Measurements from ENCODE around the gene CAMK2D.

CAMK2D gene

DNA sequence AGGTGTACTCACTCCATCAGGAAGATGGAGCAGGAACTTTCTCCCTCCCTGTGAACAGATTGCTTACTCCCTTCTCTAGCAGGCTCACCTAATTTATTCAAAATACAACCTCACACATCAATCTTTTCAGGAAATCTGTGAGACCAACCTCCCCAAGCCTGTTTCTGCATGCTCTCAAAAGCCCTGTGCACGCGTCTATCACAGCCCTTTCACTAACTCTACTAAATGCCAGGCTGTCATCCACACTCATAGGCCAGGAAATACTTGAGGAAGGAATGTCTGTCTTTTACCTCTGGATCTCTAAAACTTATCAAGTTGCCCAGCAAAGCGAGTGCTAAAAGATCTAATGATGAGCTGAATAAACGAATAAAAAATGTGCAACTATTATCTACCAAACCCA is 11.2 kb downstream of the CAMK2D start:
- Histone ChIP-seq H3K27ac (ENCODE audit: low read length) (no peak overlapping the region), H3K4me1 (ENCODE audit: control insufficient read depth, insufficient read depth, low read length) (no peaks in the 10 kb centered on the region), H3K9me3 (ENCODE audit: control insufficient read depth, insufficient read depth, low read length) (no peaks in the 10 kb centered on the region), H3K27me3 (ENCODE audit: control insufficient read depth, insufficient read depth, low read length) (no peaks in the 10 kb centered on the region), H3K4me3 (ENCODE audit: low read length) (no peak overlapping the region), H3K36me3 (ENCODE audit: control insufficient read depth, insufficient read depth, low read length) (no peaks in the 10 kb centered on the region)
- no peak for DNase-seq (ENCODE audit: low read depth, low spot score)
- no CpG with 5 or more reads among the region's 4 CpGs for WGBS (ENCODE audit: insufficient coverage, insufficient read length)

DNA sequence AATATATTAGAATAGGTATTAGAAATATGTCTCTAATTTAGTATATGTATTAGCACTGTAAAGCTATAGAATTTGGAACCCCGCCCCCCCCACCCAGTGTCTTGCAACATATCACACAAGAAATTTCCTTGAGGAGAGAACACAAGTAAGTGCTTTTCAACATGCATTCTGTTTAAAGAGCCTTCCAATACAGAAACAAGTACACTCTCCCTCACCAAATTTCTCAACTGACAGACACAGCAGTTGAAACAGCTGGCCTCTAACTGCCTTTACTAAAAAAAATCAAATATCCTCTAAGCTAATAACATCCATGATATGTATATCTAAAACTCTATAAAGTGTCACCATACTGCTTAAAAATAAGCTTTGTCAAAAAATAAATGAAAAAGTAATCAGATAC is 12.4 kb downstream of the CAMK2D start:
- H3K27ac ChIP-seq (ENCODE audit: low read length) = no peak overlapping the region
- H3K27me3 ChIP-seq (ENCODE audit: control insufficient read depth, insufficient read depth, low read length) = no peaks in the 10 kb centered on the region
- no peaks in the 10 kb centered on the region for H3K4me1 ChIP-seq (ENCODE audit: control insufficient read depth, insufficient read depth, low read length)
- H3K36me3 ChIP-seq (ENCODE audit: control insufficient read depth, insufficient read depth, low read length) = no peaks in the 10 kb centered on the region
- no peak overlapping the region for H3K4me3 ChIP-seq (ENCODE audit: low read length)
- no peak for DNase-seq (ENCODE audit: low read depth, low spot score)
- WGBS (ENCODE audit: insufficient coverage, insufficient read length) = no CpG with 5 or more reads among the region's 1 CpG
- no peaks in the 10 kb centered on the region for H3K9me3 ChIP-seq (ENCODE audit: control insufficient read depth, insufficient read depth, low read length)

DNA sequence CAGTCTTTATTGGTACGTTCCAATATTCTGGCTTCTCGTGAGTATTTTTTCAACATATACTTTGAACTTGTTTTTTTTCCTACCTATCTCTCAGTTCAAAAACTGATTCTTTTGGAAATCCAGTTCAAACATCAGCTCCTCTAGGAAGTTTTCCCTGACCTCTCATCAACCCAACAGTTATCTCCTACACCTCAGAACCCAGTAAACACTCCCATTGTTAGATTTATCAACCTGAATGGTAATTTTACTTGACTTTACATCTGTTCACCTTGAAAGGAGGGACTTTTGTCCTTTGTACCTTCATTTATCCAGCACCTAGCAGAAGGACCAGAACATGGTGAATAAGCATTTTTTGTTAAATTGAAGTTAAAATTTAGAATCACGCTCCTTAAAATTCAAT is 13.6 kb downstream of the CAMK2D start:
- Histone ChIP-seq H3K4me1 (ENCODE audit: control insufficient read depth, insufficient read depth, low read length) (no peaks in the 10 kb centered on the region), H3K4me3 (ENCODE audit: low read length) (no peak overlapping the region), H3K9me3 (ENCODE audit: control insufficient read depth, insufficient read depth, low read length) (no peaks in the 10 kb centered on the region), H3K27ac (ENCODE audit: low read length) (no peak overlapping the region), H3K36me3 (ENCODE audit: control insufficient read depth, insufficient read depth, low read length) (no peaks in the 10 kb centered on the region), H3K27me3 (ENCODE audit: control insufficient read depth, insufficient read depth, low read length) (no peaks in the 10 kb centered on the region)
- no CpG with 5 or more reads among the region's 3 CpGs for WGBS (ENCODE audit: insufficient coverage, insufficient read length)
- no peak for DNase-seq (ENCODE audit: low read depth, low spot score)

DNA sequence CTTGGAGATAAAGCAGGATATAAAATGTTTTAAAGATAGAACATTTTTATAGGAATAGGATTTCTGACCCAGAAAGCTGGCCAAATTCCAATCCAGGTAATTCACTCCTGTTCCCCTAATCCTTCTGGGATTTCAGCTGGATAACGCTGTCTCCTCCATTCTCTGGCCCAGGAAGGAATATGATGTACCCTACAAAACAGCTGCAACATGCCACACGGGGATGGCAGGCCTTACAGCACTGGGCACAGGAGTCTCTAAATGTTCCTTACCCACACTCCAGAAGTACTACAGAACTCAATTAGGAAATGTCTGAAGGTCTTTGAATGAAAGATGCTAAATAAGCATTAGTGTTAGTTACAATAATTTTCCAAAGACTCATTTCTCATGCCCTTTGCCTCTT is 15.8 kb downstream of the CAMK2D start:
- Histone ChIP-seq H3K27ac (ENCODE audit: low read length) (no peak overlapping the region), H3K27me3 (ENCODE audit: control insufficient read depth, insufficient read depth, low read length) (no peaks in the 10 kb centered on the region), H3K4me3 (ENCODE audit: low read length) (no peak overlapping the region), H3K9me3 (ENCODE audit: control insufficient read depth, insufficient read depth, low read length) (no peaks in the 10 kb centered on the region), H3K4me1 (ENCODE audit: control insufficient read depth, insufficient read depth, low read length) (no peaks in the 10 kb centered on the region), H3K36me3 (ENCODE audit: control insufficient read depth, insufficient read depth, low read length) (no peaks in the 10 kb centered on the region)
- WGBS (ENCODE audit: insufficient coverage, insufficient read length) = no CpG with 5 or more reads among the region's 2 CpGs
- DNase-seq (ENCODE audit: low read depth, low spot score) = no peak

DNA sequence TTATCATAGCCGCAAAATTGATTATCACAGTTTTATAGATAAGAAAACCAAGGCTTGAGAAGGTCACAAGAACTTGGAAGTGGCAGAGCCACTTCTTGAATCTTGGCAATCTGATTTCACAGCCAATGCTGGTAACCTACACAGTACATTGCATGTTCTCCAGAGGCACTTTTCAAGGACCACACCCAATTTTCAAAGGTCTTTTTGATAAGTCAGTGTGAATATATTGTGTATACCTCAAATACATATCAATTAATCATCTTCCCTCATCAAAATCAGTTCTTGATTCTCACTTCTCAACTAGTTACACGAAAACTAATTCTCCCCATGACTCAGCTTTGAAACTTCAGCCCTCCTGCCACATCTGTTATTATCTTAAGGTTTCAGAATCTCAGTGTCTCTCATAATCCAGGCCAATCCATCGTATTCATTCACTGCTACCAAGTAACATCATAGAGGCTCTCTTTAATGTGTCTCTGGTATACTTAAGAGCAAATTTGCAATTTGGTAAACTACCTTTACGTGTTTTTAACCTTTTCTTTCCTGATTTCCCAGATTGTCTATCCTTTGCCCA is 16.8 kb downstream of the CAMK2D start:
- Histone ChIP-seq H3K4me1 (ENCODE audit: control insufficient read depth, insufficient read depth, low read length) (no peaks in the 10 kb centered on the region), H3K27ac (ENCODE audit: low read length) (no peak overlapping the region), H3K36me3 (ENCODE audit: control insufficient read depth, insufficient read depth, low read length) (no peaks in the 10 kb centered on the region), H3K4me3 (ENCODE audit: low read length) (no peak overlapping the region), H3K9me3 (ENCODE audit: control insufficient read depth, insufficient read depth, low read length) (no peaks in the 10 kb centered on the region), H3K27me3 (ENCODE audit: control insufficient read depth, insufficient read depth, low read length) (no peaks in the 10 kb centered on the region)
- no peak for DNase-seq (ENCODE audit: low read depth, low spot score)
- WGBS (ENCODE audit: insufficient coverage, insufficient read length) = no CpG with 5 or more reads among the region's 4 CpGs

DNA sequence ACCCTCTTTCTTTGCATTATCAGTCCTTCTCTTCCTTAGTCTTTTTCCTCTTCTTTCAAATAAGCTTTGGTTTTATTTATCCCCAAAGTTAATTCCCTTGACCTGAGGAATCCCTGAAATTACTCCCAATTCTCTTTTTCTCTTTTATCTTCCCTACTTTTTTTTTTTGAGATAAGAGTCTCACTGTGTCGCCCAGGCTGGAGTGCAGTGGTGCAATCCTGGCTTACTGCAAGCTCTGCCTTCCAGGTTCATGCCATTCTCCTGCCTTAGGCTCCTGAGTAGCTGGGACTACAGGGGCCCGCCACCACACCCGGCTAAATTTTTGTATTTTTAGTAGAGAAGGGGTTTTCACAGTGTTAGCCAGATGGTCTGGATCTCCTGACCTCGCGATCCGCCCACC is 17.8 kb downstream of the CAMK2D start:
- H3K9me3 ChIP-seq (ENCODE audit: control insufficient read depth, insufficient read depth, low read length) = no peaks in the 10 kb centered on the region
- no peaks in the 10 kb centered on the region for H3K36me3 ChIP-seq (ENCODE audit: control insufficient read depth, insufficient read depth, low read length)
- DNase-seq (ENCODE audit: low read depth, low spot score) = no peak
- no peaks in the 10 kb centered on the region for H3K4me1 ChIP-seq (ENCODE audit: control insufficient read depth, insufficient read depth, low read length)
- no peaks in the 10 kb centered on the region for H3K27me3 ChIP-seq (ENCODE audit: control insufficient read depth, insufficient read depth, low read length)
- no peak overlapping the region for H3K27ac ChIP-seq (ENCODE audit: low read length)
- WGBS (ENCODE audit: insufficient coverage, insufficient read length) = no CpG with 5 or more reads among the region's 6 CpGs
- no peak overlapping the region for H3K4me3 ChIP-seq (ENCODE audit: low read length)

DNA sequence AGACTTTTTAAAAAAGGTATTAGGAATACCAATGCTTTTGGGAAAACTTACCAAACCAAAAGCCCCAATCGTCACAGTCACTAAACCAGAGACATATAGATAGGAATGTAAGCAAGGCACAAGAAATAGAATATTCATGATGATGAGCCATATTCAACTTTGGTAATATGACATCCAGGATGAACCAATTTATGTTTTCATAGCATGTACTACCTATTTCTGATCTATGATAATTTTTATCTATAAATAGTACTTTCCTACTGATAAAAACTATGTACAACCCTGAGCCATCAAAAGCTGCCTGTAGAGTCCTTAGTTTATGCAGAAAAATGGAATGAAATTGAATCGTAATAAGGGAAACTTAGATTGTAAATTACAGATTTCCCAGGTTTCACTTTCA is 18.9 kb downstream of the CAMK2D start:
- DNase-seq (ENCODE audit: low read depth, low spot score) = no peak
- H3K4me3 ChIP-seq (ENCODE audit: low read length) = no peak overlapping the region
- H3K9me3 ChIP-seq (ENCODE audit: control insufficient read depth, insufficient read depth, low read length) = no peaks in the 10 kb centered on the region
- WGBS (ENCODE audit: insufficient coverage, insufficient read length) = no CpG with 5 or more reads among the region's 2 CpGs
- no peaks in the 10 kb centered on the region for H3K36me3 ChIP-seq (ENCODE audit: control insufficient read depth, insufficient read depth, low read length)
- H3K27ac ChIP-seq (ENCODE audit: low read length) = no peak overlapping the region
- H3K4me1 ChIP-seq (ENCODE audit: control insufficient read depth, insufficient read depth, low read length) = no peaks in the 10 kb centered on the region
- H3K27me3 ChIP-seq (ENCODE audit: control insufficient read depth, insufficient read depth, low read length) = no peaks in the 10 kb centered on the region

DNA sequence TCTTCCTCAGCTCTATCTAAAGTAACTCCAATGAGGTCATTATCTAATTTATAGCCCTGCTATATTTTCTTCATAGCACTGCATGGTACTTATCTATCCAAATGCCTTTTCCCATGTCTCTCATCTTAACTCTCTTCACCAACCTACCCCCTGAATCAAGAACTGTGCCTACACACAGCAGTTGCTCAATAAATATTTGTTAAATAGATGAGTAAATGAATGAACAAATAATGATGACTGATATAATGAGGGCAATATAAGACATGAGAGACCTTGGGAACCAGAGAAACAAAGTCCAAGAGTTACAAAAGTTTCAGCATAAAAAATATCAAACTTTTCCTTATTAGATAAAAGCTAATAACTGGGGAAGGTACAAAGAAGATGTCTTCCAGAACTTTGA is 19.6 kb downstream of the CAMK2D start:
- DNase-seq (ENCODE audit: low read depth, low spot score) = no peak
- H3K27me3 ChIP-seq (ENCODE audit: control insufficient read depth, insufficient read depth, low read length) = no peaks in the 10 kb centered on the region
- H3K27ac ChIP-seq (ENCODE audit: low read length) = no peak overlapping the region
- H3K4me1 ChIP-seq (ENCODE audit: control insufficient read depth, insufficient read depth, low read length) = no peaks in the 10 kb centered on the region
- no peaks in the 10 kb centered on the region for H3K9me3 ChIP-seq (ENCODE audit: control insufficient read depth, insufficient read depth, low read length)
- H3K4me3 ChIP-seq (ENCODE audit: low read length) = no peak overlapping the region
- H3K36me3 ChIP-seq (ENCODE audit: control insufficient read depth, insufficient read depth, low read length) = no peaks in the 10 kb centered on the region

DNA sequence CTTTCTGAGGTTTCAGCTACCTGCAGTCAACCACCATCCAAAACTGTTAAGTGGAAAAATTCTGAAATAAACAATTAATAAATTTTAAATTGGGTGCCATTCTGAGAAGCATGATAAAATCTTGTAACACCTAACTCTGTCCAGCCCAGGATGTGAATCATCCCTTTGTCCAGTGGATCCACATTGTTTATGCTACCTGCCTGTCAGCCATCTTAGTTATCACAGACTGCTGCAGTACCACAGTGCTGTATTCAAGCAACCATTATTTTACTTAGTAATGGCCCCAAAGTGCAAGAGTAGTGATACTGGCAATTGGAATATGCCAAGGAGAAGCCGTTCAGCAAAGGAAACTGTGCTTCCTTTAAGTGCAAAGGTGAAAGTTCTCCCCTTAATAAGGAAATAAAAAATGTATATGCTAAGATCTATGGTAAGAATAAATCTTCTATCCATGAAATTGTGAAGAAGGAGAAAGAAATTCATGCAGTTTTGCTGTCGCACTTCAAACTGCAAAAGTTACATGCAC is 20.6 kb downstream of the CAMK2D start:
- no peaks in the 10 kb centered on the region for H3K9me3 ChIP-seq (ENCODE audit: control insufficient read depth, insufficient read depth, low read length)
- no peak for DNase-seq (ENCODE audit: low read depth, low spot score)
- WGBS (ENCODE audit: insufficient coverage, insufficient read length) = no CpG with 5 or more reads among the region's 2 CpGs
- no peaks in the 10 kb centered on the region for H3K27me3 ChIP-seq (ENCODE audit: control insufficient read depth, insufficient read depth, low read length)
- no peaks in the 10 kb centered on the region for H3K36me3 ChIP-seq (ENCODE audit: control insufficient read depth, insufficient read depth, low read length)
- no peak overlapping the region for H3K4me3 ChIP-seq (ENCODE audit: low read length)
- H3K27ac ChIP-seq (ENCODE audit: low read length) = no peak overlapping the region
- no peaks in the 10 kb centered on the region for H3K4me1 ChIP-seq (ENCODE audit: control insufficient read depth, insufficient read depth, low read length)

DNA sequence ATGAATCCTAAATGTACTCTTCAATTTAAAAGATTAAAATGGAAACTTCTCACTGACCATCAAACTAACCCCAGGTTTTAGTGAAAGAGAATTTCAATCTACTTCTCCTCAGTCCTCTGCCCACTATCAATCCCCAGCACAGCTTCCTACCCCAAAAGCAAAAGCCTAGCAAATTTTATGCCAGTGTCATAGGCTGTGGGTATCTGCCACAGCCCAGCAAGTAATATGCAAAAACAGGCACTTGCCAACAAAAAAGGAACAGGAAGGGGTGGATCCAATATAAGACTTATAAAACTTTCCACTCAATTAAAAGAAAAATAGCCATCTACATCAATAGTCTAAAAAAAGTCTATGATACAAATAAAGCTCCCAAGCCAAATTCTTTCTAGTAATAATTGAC is 22.3 kb downstream of the CAMK2D start:
- H3K27ac ChIP-seq (ENCODE audit: low read length) = no peak overlapping the region
- no peak for DNase-seq (ENCODE audit: low read depth, low spot score)
- no peaks in the 10 kb centered on the region for H3K27me3 ChIP-seq (ENCODE audit: control insufficient read depth, insufficient read depth, low read length)
- H3K36me3 ChIP-seq (ENCODE audit: control insufficient read depth, insufficient read depth, low read length) = no peaks in the 10 kb centered on the region
- H3K9me3 ChIP-seq (ENCODE audit: control insufficient read depth, insufficient read depth, low read length) = no peaks in the 10 kb centered on the region
- H3K4me3 ChIP-seq (ENCODE audit: low read length) = no peak overlapping the region
- H3K4me1 ChIP-seq (ENCODE audit: control insufficient read depth, insufficient read depth, low read length) = no peaks in the 10 kb centered on the region

DNA sequence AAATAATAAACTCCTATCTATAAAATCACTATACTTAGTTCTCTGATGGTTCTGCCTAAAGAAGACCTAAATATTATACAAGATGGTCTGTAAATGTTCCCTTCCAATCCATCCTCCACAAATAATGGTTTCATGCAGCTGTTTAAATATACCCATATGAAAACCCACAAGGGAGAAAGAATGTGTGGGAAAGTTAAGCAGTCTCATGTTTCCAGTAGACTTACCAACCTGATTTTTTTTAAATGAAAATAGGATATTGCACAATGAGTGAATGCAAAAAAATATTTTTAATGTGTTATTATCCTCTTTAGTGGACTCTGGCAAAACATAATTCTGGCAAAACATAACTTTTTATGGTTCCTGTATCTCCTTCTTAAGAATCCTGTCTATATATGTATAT is 23.3 kb downstream of the CAMK2D start:
- no peaks in the 10 kb centered on the region for H3K4me1 ChIP-seq (ENCODE audit: control insufficient read depth, insufficient read depth, low read length)
- no peaks in the 10 kb centered on the region for H3K36me3 ChIP-seq (ENCODE audit: control insufficient read depth, insufficient read depth, low read length)
- no peaks in the 10 kb centered on the region for H3K27me3 ChIP-seq (ENCODE audit: control insufficient read depth, insufficient read depth, low read length)
- H3K9me3 ChIP-seq (ENCODE audit: control insufficient read depth, insufficient read depth, low read length) = no peaks in the 10 kb centered on the region
- H3K4me3 ChIP-seq (ENCODE audit: low read length) = no peak overlapping the region
- H3K27ac ChIP-seq (ENCODE audit: low read length) = no peak overlapping the region
- DNase-seq (ENCODE audit: low read depth, low spot score) = no peak

All from iPS DF 6.9 (cell line).